Hepatocyte (in vitro differentiated cells): ENCODE measurements around the gene DIP2C.

Experiments used
- EZH2 ChIP-seq: fragments of 200-600 bp; sonication (generic); IDR thresholded peaks from 2 replicates; pipeline ENCODE4 v1.6.1; 2016; ENCODE audit warnings: antibody characterized with exemption, mild to moderate bottlenecking, borderline replicate concordance
- TF ChIP-seq, protein P1 (sequence below): fragments of 200-600 bp; sonication (generic); IDR thresholded peaks from 2 replicates; pipeline ENCODE4 v1.5.1; 2016; ENCODE audit warnings: antibody characterized with exemption, mild to moderate bottlenecking; ENCODE audit not compliant: poor library complexity

GRCh38 chr10:429696-430095 is 259.8 kb downstream of the DIP2C start:
- TF ChIP-seq, protein P1, sequence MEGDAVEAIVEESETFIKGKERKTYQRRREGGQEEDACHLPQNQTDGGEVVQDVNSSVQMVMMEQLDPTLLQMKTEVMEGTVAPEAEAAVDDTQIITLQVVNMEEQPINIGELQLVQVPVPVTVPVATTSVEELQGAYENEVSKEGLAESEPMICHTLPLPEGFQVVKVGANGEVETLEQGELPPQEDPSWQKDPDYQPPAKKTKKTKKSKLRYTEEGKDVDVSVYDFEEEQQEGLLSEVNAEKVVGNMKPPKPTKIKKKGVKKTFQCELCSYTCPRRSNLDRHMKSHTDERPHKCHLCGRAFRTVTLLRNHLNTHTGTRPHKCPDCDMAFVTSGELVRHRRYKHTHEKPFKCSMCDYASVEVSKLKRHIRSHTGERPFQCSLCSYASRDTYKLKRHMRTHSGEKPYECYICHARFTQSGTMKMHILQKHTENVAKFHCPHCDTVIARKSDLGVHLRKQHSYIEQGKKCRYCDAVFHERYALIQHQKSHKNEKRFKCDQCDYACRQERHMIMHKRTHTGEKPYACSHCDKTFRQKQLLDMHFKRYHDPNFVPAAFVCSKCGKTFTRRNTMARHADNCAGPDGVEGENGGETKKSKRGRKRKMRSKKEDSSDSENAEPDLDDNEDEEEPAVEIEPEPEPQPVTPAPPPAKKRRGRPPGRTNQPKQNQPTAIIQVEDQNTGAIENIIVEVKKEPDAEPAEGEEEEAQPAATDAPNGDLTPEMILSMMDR: no peak
- TF ChIP-seq EZH2: no peak
